OCI-LY7 (cell line): ENCODE measurements around the gene AP3B2.

Experiments
- EZH2phosphoT487 ChIP-seq: fragments of 200-600 bp; sonication (generic); IDR thresholded peaks from 2 replicates; pipeline ENCODE4 v1.6.1; 2018; ENCODE audit warnings: low read depth, borderline replicate concordance, mild to moderate bottlenecking, mixed run types, antibody characterized with exemption, low read length, moderate library complexity, mixed read lengths
- TF ChIP-seq, protein P1 (sequence below): fragments of 200-600 bp; sonication (generic); conservative IDR thresholded peaks from 2 replicates; pipeline ENCODE4 v1.5.1; 2014; ENCODE audit warnings: mild to moderate bottlenecking, antibody characterized with exemption, low read length, moderate library complexity, mixed read lengths

- TF ChIP-seq, protein P1, sequence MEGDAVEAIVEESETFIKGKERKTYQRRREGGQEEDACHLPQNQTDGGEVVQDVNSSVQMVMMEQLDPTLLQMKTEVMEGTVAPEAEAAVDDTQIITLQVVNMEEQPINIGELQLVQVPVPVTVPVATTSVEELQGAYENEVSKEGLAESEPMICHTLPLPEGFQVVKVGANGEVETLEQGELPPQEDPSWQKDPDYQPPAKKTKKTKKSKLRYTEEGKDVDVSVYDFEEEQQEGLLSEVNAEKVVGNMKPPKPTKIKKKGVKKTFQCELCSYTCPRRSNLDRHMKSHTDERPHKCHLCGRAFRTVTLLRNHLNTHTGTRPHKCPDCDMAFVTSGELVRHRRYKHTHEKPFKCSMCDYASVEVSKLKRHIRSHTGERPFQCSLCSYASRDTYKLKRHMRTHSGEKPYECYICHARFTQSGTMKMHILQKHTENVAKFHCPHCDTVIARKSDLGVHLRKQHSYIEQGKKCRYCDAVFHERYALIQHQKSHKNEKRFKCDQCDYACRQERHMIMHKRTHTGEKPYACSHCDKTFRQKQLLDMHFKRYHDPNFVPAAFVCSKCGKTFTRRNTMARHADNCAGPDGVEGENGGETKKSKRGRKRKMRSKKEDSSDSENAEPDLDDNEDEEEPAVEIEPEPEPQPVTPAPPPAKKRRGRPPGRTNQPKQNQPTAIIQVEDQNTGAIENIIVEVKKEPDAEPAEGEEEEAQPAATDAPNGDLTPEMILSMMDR: peak; percentile 44
- TF ChIP-seq EZH2phosphoT487: no peak
These were observed 87.7 kb downstream of the AP3B2 start for GRCh38 chr15:82621970-82622369.
